ENCODE measurements around the gene IFIH1.
A peak's percentile ranks its signal among the peaks of the same experiment; 100 is the strongest.

The IFIH1 gene

DNA sequence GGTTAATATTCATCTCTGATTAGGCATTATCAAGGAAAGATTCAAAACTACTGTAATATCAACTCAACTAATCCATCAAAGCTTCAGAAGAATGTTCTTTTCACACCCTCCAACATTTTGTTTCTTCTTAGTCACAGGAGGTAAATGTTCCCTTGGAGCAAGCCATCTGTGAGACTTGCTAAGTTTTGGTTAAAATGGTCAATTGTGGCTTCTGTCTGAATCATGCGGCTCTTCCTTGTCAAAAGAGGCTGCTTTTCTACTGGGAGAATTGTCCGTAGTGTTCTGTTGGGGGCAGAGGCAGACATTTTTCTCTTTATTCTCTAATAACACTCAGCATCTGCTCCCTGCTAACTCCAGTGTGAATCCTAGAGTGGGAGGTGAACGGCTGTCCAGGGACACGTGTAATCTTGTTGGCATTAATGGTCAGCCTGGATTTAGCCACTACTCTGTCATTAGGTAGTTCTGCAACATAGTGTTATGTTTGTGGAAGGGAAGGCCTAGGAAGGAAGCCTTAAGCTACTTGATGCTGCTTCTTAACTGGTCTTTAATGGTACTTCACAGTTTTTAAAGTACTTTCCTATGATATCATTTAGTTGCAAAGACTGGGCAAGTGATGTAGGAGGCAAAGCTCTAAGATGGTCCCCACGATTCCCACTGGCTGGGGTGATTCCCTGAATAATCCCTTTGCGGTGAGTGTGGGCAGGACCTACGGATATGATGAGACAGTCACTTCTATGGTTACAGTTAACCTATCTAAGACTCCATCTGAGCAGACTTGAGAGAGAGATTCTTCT, 52.6 kb downstream of the IFIH1 start:
- no peak for DNase-seq
- intact Hi-C loops (cut with DNase I): no loop called here

DNA sequence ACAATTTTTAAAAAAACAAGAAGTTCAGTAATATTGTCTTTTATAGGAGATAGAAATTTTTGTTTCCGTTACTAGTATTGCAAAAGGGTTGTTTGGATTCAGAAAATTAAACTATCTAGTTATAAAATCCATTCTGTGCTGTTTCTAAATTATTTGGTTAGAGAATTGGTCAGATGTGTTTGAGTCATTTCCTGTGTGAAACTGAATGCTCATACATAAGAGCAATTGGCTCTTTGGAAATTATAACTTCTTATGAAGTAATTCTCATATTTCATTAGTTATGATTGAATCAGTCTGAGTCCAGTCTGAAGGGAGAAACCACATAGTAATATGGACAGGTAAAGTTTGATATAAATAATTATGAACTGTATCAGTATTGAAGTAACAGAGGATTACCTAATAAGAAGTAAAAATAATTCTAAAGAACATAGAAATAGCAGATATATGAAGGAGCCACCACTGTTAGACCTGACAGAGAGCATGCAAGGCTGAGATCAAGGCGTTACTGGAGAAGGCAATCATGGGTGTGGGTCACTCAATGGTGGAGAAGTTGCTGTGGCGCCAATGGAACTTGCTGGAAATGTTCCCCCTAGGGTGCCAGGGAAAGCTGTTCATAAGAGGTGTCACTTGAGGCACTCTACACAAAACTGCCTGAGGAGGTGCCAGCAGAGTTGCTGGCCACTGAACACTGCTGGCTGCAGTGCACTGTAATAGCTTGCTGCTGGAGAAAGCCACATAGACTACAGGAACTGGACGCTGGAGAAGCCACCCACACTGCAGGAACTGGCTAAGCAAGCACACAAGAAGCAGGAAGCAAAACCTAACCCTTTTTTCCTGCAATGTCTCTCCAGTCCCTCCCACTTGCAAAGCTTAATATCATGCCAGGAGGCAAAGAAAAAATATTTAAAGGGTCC, 57.2 kb downstream of the IFIH1 start:
- peak in 10 of 42 donors; percentile 1 to 39 (median 10) for DNase-seq
- intact Hi-C loops (cut with DNase I): no loop called here

DNA sequence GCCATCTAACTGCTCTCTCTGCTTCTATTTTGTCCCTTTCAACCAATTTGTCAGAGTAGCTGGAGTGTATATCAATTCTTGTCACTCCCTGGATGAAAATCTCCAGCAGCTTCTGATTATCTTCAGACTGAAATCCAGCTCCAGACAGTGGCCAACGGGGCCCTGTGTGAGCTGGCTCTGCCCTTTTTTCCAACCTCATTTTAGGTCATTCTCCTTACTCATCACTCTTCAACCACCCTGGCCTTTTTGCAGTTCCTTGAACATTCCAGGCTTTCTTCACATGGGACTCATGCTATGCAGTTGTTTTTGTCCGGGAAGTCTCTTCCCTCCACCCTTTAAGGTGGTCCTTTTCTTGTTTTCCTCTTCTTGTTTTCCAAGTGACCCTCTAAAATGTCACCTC, 59.8 kb downstream of the IFIH1 start:
- intact Hi-C loops (cut with DNase I): no loop called here
- DNase-seq: no peak

DNA sequence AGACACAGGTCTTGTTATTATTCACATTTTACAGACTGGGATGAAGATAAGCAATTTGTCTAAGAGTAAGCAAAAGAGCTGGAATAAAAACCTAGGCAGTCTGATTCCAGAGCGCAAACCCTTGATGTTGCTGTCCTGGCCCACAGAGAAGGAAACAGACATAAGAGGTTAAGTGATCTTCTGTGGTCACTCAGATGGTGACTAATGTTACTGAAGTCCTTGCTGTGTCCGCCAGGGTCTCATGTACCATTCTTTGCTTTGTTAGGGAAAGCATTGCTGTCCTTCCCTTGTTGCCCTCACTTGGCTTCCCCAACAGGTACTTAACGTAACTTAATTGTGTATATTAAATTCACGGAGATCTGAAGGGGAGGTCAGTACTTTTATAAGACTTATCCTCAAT, 60.3 kb downstream of the IFIH1 start:
- intact Hi-C loops (cut with DNase I): no loop called here
- DNase-seq: no peak

DNA sequence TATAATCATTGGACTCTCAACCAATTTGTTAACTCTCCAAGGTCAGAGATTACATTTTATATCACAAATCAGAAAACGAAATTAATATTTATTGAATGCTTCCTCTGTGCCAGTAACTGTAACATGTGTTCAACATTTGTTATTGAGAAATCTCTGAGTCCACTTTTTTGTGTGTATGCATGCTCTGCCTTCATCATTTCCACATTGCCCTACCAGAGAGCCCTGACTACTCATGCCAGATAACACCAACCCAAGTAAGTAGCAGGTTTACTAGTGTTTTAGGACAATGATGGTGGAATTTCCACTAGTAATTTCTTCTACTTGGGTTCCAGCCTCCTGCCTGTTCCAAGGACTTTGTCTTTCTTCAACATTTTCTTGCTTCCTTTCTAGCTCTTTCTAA, 61.1 kb downstream of the IFIH1 start:
- no peak for DNase-seq
- intact Hi-C loops (cut with DNase I): no loop called here

DNA sequence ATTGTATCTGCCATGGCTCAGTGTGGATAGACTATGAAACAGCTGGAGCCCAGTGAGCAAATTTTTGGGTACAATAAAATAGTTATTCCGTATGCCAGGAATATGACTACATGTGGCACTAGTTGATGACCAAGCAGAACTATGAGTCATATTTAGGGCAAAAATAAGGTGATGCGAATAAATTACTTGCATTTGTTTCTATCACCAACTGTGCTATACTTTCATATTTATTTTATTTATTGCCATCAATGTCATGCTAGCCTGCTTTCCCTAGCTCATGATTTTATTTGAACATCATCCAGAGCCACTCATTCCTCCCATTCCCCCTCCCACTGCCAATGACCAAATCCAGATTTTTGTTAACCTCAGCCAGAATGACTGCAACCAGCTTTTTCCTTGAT, 61.9 kb downstream of the IFIH1 start:
- no peak for DNase-seq
- intact Hi-C loops (cut with DNase I): no loop called here

DNA sequence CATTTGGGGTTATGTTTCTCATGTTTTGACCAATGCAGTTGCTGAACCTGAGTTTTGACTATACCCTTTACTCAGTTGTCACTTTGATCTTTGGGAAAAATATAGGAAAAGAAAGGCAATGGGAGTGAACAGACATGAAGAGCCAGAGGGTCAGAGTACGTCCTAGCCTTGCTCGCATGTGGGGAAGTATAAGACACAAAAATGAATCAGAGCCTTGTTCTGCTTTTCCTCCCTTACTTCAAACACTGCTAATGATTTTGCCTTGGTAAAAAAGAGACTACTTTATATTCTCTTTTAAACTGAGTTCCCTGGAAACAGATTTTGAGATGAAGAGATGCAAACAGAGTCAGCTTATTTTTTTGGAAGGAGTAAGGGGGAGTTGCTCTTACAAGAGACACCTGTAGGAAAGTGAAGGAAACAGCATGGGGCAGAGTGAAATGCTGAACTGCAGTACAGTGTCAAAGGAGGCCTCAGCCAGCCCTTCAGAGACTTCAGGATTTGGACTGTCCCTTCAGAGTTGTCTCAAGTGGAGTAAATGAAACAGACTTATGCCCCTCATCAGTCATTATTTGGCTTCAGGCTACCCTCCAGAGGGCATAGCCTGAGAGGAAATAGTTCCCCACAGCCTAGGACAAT, 64.1 kb downstream of the IFIH1 start:
- intact Hi-C loops (cut with DNase I): no loop called here
- no peak for DNase-seq

DNA sequence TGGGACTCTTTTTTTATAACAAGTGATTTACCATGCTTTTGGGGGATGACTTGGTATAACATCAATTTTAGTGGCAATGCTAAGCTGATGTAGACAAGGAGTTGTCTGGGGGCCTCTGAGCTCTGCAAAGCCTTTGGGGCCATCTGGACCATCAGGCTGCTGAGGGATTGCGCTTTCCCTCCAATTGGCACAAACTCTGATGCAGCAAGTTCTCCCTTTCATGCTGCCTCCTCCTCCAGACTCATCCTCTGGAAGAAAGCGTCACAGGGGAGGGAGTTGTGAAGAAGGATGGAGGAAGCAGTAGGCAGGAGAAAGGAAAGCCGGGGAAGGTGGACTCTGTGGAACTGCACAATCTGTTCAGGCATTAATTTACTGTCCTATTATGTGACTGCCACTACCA, 65.0 kb downstream of the IFIH1 start:
- intact Hi-C loops (cut with DNase I): no loop called here
- DNase-seq: no peak

DNA sequence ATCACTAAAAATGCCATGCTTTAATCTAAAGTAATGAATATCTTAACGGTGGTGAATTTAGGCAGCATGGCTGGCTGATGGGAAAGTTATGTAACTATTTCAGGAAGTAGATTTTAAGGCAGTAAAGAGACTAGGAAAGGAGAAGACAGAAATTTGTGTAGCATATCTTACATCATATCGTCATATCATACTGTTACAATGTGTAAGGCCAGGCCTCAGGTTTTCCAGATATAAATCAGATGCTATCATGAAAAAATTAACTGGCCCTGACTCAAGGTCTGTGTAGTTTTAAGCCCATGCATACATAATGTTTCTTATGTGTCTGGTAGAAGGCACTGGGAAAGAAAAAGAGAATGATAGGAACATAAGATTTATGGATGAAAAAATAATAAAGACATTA, 66.3 kb downstream of the IFIH1 start:
- intact Hi-C loops (cut with DNase I): no loop called here
- DNase-seq: no peak

DNA sequence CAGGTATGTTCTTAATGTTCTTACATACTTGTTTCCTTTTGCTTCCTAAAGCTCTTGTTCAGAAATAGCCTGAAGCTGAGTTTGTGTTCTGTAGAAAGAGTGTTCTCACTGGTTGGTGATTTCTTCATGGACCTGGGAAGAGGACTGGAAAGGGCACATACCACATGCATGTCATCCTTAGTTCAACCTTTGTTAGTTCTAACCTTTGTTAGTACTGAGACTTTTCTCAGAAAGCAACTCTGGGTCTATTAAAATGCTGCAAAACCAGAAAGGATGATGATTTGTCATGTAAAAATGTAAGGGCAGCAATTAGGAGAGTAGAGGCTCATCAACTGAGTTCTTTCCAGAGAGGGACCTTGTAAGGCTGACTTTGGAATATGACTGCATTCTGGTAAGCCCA, 72.7 kb downstream of the IFIH1 start:
- intact Hi-C loops (cut with DNase I): no loop called here
- no peak for DNase-seq

DNA sequence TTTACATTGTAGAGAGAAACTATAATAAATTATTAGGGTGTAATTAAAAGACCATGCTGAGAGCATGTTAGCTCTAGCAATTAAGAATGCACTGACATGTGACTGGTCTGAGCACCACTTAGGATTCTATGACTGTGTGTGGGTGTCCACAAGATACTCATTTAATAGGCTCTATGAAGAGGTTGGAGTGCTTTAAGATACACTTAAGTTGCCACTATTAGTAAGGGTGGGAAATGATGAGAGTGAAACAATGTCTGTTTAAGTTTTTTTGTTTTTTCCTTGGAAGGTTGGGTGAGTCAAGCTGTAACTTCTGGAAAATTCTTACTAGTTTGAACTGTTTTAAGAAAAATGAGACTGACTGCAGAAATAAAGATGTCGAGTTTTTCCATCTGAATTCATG, 73.4 kb downstream of the IFIH1 start:
- DNase-seq: no peak
- intact Hi-C loops (cut with DNase I): no loop called here

DNA sequence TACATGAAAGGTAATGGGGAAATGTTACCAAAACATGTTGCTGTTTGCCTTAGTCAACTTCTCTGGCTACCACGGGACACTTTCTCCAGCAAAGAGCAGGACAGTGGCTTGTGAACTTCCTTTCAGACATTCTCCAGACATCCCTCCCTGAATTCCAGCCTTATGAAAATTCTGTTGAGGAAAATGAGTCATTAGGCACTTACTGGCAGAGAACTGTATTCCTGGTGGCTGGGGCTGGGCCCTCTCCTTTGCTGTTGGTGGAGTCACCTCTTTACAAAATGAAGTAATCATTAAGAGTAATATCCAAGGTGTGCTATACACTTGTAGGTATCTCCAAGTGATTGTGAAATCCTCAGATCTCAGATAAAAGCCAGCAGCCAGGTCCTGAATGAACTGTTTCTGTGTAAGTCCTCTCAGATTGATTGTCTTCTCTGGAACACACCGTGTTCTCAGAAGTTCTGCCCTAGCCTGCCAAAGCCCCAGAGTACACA, 73.9 kb downstream of the IFIH1 start:
- no peak for DNase-seq
- intact Hi-C loops (cut with DNase I): no loop called here

DNA sequence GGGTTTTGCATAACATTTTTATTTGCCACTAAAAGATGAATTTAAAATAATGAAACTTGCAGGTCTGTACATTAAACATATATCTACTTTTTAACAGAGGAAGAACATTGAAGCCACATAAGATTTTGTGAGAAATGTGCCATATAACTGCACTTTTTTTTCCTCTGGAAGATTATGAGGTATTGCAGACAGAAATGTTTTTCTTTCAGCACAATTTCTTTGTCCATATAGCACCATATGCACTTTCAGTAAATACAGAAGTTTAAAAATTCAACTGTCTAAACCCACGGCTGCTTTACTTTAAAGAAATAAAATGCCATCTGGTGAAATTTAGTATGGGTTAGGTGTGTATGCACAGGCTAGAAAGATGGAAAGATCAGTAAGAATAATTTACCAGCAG, 74.8 kb downstream of the IFIH1 start:
- intact Hi-C loops (cut with DNase I): no loop called here
- no peak for DNase-seq

DNA sequence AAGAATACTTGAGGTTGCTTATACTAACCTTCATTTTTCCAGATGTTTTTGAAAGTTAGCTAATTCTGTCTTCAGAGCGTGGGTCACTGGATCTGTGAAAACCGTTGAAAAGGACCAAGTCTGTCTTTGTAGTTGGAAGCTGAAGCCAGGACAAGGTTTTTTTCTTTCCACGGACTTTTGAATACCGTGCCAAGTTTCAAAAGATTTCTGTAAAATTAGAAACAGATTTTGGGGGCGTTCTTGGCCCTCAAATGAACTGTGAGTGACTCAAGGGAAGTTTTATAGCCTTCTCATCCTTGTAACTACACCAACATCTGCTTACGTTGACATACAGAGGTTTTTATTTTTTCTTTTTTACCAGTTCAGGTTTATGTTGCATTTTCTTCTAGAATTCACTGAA, 75.2 kb downstream of the IFIH1 start, which contains the start of gene FAP:
FAP (minus strand) TSS at position 152 of the 400 bp plus-strand sequence; CDS start at position 34, 118 bp downstream.
- intact Hi-C loops (cut with DNase I): no loop called here
- no peak for DNase-seq

DNA sequence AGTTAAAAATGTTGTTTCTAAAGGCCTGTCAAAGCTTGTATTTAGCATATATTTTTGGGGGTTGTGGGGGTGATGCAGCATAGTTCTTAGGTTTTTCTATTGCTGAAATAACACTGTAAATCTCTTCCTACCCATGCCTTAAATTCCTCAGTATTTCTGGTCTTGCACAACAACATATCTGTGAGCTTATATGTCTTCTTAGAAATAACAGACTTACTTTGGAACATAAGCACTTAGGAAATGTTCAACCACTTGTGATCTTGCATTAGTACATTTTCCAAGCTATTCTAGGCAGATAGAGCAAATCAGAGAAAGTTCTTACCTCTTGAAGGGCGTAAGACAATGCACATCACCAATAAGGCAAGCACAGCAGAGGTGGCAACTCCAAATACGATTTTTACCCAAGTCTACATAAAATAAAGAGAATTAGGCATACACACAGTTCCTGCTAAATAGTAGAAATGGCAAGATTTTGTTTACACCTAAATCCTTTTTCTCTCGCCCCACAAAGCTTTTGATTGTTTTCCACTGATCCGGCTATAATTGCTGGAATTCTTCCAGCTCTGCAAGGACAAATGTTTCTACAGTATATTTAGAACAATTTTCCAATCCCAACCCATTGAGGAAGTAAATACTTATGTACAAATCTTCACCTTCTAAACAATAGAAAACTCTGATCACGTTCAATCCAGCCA, 75.8 kb downstream of the IFIH1 start:
- no peak for DNase-seq
- intact Hi-C loops (cut with DNase I): no loop called here

DNA sequence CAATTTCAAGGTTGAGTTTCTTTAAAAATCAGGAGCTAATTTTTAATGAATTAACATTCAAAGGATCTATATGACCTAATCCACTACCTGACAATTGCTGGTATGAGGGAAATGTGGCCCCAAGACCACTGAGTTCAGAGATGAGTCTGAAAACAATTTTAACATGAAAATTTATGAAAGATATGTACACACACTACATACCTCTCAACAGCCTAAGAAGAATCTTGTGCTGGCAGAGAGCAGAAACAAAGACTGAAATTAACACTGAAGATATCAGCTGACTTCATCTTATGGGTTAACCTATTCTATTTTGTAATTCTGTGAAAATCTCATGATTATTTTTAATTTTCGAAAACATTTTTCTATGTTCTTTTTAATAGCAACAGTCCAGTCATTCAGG, 76.9 kb downstream of the IFIH1 start:
- intact Hi-C loops (cut with DNase I): no loop called here
- DNase-seq: no peak

DNA sequence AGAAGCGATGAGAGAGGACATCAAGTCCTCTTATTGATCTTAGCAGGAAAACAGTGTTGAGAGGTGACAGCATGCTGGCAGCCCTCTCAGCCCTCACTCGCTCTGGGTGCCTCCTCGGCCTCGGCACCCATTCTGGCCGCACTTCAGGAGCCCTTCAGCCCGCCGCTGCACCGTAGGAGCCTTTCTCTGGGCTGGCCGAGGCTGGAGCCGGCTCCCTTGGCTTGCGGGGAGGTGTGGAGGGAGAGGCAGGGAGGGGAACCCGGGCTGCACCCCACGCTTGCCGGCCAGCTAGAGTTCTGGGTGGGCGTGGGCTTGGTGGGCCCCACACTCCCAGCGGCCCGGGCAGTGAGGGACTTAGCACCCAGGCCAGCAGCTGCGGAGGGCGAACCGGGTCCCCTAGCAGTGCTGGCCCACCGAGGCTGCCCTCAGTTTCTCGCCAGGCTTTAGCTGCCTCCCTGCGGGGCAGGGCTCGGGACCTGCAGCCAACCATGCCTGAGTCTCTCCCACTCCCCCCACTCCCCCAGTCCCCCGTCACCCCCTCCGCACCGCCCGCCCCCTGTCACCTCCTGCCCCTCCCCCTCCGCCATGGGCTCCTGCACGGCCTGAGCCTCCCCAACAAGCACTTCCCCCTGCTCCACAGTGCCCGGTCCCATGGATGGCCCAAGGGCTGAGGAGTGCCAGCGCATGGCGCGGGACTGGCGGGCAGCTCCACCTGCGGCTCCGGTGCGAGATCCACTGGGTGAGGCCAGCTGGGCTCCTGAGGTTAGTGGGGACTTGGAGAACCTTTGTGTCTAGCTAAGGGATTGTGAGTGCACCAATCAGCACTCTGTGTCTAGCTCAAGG, 83.6 kb downstream of the IFIH1 start:
- intact Hi-C loops (cut with DNase I): no loop called here
- DNase-seq: no peak

DNA sequence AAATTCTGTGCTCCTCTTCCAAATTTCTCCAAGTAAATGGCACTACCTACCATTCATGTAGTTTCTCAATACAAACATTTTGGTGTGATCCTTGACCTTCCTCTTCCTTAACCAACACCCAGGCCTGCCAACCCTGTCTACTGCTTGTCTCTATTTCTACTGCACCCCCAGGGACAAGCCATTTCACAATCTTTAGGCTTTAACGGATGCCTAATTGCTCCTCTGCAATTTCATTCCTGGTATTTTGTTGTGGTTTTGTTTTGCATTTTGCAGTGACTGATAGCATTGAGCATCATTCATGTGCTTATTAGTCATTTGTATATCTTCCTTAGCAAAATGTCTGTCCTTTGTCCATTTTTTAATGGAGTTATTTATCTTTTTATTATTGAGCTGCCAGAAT, 85.3 kb downstream of the IFIH1 start:
- no peak for DNase-seq
- intact Hi-C loops (cut with DNase I): no loop called here

Measured in head of caudate nucleus (tissue), 42 donors.